Activated CD4-positive, alpha-beta T cell treated with anti-CD3 and anti-CD28 coated beads, Interleukin-2, amount 50 U/mL, for 16 hours (primary cell): ENCODE results near the gene CWC27.

Source experiments
- DNase-seq: peaks from one replicate; pipeline ENCODE4 v3.0.0-alpha.2; 2020

CWC27 gene

DNA sequence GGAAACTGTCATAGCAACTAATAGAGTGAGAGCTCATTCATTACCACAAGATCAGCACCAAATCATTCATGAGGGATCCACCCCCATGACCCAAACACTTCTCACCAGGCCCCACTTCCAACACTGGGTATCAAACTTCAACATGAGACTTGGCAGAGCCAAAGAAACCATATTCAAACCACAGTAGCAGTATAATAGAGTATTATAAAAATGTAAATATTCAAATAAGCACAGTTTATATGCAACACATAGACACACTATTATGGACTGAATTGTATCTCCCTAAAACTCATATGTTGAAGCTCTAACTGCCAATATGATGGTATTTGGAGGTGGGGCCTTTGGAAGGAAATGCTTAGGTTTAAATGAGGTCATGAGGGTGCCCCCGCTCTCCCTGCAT lies 240.5 kb downstream of the CWC27 start:
- DNase-seq = no peak

DNA sequence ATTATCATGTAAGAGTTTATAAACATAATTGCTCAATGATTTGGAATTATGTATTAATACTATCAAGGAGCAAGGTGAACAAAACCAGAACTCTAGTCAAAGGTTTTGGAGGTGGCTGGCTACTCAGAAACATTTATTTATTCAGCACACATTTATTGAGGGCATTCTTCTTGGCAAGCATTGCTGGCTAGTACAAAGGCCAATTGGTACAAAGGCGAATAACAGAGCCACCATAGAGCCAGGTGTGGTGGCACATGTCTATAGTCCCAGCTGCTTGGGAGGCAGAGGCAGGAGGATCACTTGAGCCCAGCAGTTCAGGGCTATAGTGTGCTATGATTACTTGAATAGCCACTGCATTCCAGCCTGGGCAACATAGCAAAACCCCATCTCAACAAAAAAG lies 242.1 kb downstream of the CWC27 start:
- no peak for DNase-seq

DNA sequence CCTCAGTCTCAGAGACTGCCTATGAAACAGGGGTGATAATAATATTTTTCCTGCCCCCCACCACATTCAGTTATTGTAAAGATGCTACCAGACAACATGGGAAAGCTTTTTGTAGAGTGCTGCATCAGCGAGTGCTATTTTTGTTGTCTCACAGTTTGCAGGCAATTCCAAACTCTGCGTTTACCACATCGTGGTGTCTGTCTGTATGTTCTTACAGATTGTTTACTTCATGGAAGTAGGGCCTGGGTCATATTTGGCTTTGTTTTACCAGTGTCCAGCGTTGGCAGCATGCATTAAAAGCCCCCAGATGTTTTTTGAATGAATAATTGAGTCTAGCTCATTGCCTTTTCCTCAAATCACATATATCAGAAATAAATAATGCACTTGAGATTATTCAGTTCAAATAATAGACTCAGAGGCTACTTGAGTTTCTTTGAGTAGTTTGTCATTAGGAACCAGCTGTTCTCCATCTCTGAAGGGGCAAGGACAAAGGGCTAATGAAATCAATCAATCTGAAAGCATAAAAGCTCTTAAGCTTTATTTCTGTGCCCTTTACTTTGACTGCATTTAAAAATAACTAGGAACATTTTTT lies 243.7 kb downstream of the CWC27 start:
- no peak for DNase-seq

DNA sequence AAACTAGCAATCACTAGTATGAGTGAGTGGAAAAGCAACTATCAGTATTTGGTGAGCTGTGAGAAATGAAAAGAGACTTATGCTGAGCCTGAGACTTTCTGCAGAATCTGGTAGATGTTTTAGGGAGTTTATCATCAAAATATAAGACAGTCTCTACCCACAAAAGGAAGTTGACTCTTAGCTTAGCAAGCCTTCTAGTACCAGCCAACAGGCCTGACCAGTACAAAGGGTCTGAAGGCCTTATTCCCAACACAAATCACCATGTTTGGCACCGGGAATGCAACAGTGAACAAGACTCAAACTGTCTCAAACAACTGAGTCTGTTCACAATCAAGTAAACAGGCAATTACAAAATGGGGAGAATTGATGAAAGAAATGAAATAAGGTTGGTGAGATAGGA lies 244.4 kb downstream of the CWC27 start:
- no peak for DNase-seq

DNA sequence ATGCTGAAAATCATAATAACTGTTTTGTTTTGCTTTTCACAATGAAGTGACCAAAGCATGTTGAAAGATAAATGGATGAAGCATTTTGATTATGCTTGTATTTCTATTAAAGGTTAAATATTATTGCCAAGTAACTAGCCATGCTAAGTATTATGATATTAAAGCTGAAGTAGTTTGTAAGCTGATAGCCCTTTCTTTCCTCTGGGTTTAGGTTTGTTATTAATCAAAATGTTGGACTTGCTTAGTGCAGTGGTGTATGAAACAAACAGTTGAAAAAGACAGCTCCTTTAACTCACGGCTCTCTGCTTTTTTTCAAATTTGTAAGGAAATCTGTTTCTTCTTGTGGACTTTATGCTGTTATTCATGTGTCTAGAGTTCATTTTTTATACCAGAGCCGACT lies 246.0 kb downstream of the CWC27 start:
- DNase-seq = no peak

DNA sequence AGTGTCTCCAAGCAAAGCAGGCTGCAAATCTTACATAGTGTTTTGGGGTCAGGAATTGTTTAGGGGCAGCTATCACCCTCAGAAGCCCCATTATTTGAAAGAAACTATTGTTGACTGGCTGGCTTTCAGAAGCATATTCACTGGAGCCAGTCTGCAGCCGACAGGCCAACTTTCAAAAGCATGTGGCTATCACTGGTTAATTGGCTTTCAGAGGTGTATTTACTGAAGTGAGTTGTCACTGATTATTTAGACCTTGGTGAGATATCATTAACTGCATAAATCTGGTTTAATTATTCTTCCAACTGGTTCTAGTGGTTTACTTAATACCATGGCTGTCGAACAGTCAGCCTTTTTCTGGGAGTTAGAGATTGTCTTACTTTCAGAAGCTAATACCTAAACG lies 247.0 kb downstream of the CWC27 start:
- DNase-seq = no peak

DNA sequence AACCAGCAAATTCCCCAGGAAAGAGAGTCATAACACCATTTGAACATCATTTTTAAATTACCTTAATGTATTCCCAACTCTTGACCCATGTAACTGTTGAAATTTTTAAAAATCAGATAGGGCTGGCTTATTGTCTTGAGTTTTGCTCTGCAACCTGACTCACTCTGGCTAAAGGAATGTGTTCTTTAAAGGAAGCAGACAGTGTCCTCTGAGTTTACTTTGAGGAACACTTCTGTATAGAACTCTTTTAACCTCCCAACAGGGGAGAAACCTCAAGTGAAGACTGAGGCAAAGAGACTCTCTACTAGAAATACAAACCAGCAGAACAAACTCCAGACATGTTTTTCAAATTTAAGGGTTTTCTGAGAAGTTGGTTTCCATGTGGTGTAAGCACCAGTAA lies 248.9 kb downstream of the CWC27 start:
- no peak for DNase-seq

DNA sequence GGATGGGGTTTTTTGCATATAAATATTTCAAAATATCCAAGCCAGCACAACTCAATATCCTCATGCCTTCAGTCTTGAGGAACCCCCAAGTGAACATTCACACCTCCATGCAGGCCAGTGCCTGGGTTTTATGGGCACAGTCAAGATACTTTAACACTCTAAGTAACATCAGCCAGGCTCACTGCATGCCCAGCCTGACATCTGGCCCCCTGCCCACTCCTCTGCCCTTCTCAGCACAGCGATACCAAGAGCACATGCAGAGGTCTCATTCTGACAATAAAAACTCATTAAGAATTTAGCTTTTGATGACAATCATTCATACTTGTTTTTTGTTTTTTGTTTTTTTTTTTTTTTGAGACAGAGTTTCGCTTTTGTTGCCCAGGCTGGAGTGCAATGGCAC lies 250.0 kb downstream of the CWC27 start:
- no peak for DNase-seq

DNA sequence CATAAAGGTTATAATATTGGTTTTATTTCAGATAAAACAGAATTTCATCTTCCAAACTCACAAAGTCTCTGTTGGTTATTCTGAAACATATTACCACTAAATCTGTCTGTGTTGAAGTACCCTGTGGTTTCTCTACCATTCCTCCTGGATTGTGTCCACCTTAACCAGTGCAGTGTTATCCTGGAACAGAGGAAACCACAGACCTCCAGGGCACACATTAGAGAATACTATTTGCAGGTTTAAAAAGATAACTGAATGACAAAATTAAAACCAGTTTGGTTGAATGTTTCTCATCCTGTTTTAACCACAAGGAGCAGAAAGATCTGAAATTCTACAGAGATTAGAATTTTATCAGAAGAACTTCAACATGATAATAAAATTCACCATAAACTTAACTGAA lies 251.8 kb downstream of the CWC27 start:
- DNase-seq = no peak

DNA sequence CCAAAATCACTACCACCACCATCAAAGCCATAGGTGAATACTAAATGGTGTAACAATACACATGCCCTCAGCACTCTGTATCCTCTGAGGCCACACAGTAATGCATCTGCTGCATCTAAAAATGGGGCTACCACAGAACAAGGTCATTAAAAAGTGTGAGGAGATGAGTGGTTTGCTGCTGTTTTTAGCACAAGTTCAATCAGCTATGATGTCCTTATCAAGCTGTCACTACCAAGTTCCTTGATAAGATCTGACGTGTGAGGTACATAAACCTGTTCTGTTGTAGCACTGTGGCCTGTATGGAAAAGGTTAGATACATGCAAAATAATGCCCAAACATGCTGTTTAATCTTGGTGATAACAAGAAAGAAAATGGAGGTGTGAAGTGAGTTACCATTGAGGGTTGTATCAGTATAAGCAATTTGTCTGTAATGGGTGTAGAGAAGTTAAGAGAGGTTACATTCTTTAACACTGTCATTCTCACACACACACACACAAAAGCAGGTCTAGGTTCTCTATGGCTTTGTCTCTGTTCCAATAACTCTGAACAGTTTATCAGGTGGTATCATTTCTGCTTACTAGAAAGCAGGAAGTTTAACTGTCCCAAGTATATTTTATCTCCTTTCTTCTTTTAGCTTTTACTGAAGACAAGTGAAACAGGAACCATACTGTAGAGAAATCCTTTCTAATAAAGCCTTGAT lies 252.9 kb downstream of the CWC27 start:
- no peak for DNase-seq

DNA sequence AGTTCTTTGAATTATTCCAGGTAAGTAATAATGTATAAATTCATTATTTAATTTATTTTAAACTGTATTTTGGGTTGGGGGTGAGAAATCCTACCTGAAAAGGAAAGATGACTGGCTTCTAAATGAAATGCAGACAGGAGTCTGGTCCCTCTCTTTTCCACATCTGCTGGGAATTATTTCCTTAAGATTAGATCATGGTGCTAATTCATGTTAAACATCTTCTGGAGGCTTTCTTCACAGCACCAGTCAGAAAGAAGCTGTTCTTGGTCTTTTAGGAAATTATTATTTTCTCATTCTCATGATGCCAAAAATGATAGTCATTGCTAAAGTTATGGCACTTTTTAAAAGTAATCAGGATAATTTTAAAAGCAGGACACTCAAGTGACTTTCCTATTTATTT lies 254.2 kb downstream of the CWC27 start:
- DNase-seq = no peak

DNA sequence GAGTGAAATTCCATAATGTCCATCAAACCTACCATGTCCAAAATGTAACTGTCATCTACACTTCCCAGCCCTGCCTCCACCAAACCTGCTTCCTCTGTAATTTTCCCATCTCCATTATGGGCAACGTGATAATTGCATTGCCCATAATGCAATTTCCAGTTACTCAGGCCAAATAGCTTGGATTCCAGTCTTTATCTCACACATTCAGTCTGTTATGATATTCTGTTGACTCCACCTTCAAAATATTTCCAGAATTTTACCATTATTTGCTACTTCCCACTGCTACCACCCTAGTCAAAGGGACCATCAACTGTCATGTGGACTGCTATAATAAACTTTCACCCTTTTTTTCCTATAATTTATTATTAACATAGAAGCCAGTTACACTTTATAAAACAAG lies 256.0 kb downstream of the CWC27 start:
- no peak for DNase-seq

DNA sequence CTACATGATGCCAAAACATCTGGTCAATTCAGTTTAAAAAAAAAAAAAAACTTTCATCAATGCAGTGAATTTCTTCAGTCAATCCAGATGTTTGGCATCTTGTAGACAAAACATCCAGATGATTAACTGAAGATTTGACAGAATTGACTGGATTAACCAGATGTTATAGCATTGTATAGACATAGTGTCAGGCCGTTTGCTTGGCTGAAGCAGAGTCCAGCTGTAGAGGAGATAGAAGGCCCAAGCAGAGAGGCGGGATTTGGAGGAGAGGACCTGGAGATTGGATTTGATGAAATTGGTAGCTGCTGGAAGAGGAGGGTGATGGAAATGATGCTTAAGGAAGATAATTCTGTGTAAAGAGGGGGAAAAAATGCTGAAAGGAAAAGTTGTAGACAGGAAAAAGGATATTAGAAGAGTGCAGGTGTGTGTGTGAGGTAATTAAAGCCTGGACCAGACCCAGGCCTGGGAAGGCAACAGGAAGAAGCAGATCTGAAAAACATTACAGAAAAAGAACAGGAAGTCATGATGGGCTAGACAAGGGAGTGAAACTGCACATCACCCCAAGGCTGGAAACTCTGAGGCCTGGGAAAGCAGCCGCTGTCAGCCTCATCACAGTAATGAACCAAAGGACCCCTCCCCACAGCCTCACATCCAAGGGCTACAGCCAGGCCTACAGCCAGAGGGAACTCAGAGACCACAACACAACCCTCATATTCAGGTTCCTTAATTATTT lies 258.3 kb downstream of the CWC27 start:
- DNase-seq = no peak

DNA sequence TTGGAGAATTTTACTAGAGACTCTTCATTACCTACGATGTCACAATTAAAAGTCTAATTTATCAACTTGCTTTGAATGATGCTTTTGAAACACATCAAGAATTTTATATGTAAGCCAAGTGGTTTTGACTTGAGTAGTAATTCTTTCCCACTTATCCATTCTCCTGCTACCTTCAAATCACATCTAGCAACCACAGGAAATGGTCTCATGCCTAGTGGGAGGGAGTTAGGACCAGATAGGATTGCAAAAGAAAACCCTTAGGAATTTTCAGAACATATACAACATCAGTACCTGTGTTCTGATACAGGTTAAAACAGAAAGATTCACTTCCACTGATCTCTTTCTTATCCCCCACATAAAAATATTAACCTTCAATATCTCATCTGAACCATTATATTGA lies 260.4 kb downstream of the CWC27 start:
- no peak for DNase-seq

DNA sequence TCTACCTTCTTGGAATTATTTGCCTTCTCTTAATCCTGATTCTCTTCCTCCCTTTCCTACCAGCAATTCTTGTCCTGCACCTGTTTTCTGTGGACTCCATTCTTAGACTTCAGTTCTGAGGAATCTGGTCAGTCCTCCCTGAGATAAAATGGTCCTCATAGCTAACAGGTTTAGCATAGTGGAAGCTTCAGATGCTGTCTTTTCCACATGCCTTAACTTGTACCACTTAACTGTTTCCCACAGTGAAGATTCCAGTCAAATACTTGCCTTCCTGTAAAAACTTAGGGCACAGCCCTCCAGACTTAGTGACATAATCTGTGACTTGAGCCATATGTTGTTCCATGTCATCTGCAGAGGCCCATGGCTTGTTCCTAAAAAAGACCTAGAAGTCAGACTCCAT lies 261.3 kb downstream of the CWC27 start:
- DNase-seq = no peak

DNA sequence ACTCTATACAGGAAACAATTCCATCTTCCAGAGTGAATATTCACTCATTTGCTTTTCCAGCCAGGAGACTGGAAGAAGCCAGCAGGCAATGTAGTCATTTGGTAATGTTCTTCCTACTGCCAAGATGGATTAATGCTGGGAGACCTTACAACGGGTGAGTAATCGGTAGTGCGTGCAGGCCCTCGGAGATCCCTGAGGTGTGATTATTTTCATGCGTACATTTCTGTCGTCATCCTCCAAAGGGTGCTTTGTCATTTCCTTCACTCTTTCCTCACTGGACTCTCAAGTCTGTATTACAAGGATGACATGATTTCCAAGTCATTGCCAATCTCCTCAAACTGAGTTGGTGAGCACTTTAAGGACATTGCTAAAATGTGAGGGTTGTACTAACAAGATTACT lies 263.5 kb downstream of the CWC27 start:
- no peak for DNase-seq

DNA sequence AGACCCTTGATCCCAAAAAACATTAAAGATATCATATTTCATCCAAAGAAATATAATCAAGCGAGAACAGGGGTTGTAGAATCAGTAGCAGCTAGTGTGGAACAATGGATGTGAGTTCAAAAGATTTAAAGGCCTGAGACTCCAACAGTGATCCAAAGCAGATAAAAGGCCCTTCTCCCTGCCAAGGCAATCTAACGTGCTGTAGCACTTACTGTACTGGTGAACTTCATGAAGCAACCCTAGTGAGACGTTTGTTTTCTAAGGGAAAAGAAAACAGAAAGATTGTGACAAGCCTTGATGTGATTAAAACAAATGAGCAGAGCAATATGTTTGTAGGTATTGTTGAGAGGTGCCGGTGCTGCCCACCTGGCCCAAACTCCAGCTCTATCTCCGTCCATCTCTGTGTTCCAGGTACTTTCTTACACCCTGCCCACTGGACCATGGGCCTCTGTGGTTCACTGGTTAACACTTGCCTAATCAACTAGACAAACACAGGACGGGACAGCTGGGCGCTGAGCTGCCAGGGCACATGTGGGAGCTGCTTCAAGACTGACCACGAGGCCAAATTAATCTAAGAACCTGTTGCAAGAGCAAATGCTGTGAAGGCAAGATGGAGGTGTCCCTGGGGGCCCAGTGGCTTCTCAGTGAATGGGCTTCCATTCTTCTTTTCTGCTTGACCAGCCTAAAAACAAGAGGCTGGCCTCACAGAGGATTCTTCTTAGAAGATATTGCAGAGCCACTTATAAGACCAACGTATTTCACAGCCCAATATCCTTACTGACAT lies 265.5 kb downstream of the CWC27 start:
- no peak for DNase-seq

DNA sequence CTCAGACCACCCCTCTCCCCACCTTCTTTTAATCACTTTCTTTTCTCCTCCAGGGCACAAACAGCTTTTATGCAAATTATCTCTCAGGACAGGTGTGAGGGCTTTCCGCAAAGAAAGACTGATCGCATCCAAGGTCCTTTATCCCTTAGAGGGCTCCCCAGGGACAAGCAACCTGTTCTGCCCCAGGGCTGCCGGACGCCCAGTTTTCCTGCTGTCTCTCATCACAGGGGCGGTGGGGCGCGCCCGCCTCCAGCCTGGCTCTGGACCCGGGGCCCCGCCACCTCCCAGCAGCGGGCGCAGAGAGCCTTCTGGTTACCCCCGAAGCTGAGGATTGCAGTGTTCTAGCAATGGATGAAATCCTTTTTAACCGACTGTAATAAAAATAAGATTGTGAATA lies 266.1 kb downstream of the CWC27 start:
- no peak for DNase-seq

DNA sequence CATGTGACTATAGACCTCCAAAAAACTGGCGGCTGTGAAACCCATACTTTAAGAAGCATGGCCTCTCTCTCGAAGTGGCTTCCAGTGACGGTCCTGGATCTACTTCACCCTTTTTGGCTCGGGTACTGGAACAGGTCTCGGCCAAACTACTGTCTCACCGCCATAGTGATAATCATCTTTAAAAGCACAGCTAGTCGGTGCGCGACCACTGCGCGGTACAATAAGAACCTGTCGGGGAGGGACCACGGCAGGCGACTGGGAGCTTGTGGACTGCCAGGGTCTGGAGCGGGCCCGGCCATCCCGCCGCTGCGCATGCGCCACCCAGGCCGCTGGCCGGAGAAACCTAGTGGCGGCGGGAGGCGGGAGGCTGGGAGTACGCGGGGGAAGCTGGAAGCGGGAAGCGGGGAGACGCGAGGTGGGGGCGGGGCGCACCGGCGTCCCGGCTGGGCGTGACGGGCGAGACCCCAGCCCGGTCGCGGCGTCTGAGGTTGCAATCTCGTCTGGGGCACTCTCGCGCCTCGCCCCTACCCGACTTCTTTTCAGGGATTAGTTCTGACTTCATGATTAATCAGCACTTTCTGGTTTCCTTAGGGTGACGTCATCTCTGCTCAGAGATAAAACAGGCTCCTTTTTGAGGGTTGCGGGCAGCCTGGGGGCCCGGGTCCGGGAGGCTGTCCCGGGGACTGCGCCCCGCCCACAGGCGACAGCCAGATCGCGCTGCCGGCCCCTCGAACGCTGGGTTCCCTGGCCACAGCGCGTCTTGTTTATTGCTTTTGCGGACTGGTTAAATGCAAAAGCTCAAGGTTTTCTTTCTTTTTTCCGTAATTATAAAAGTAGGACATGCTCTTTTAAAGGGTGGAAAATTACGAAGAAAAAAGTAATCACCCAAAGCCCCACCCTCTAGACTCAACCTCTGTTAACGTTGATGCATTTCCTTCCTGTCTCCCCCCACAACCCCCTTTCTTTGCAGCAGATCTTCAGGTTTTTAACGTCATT lies 266.8 kb downstream of the CWC27 start:
- peak; percentile 85 for DNase-seq

DNA sequence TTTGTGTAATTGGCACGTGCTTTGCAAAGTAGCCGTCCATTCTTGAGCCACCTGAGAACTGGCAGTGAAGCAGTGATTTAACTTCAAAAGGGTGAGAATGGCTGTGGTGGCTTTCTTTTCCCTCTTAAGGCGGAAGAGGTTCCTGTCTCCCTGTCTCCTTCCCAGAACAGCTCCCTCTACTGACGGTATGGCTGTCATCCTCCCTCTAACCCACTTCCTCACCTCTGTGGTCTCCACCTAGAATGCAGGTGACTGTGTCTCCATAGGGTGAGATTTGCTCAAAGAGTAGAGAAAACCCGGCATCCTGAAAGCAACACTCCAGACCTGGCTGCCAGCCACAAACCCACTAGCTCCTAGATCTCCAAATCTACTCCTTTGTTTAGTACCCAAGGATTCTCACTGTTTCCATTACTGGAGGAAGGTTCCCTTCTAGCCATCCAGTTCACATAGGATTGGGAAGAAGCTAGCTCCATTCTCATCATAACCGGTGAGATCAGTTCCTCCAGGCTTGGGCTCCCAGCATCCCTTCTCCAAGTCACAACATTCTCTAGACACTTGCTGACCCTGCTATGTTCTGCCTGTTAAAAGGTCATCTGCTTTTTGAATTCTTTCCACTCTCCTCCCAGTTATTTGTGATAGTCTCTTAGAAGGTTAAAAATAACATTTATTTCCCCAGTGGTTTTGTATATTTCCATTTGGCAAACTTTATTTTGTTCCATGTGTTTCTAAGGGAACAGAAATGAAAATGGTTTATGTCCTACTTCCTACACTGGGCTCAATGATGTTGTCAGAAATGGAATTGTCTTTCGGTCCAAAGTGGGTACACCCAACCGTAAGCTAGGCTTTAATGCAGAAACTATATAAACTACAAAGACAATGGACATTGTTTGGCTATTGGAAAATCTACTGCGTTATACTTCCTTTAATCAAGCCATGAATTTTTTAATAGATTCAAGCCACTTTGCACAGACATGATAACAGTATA lies 269.4 kb downstream of the CWC27 start:
- DNase-seq = no peak
